HL-60 (cell line): Measurements from ENCODE around the gene DOCK9.

Experiments
- DNase-seq, 2 experiments: peaks; one replicate each; pipeline ENCODE4 v3.0.0-alpha.2; 2010 to 2020; ENCODE audit warnings: low read depth in 1 of 2, low spot score in 1 of 2
- H3K27ac ChIP-seq: fragments of 250-450 bp; sonication (Bioruptor Pico); replicated peaks from 2 replicates; pipeline ENCODE4 v1.5.1; 2020; ENCODE audit warnings: mild to moderate bottlenecking, moderate library complexity
- H3K27me3 ChIP-seq: fragments of 250-450 bp; sonication (Bioruptor Pico); 2 replicates; pipeline ENCODE4 v1.5.1; 2021; ENCODE audit warnings: mild to moderate bottlenecking, moderate library complexity; ENCODE audit not compliant: insufficient read depth, poor library complexity, severe bottlenecking
- H3K4me3 ChIP-seq: replicated peaks from 2 replicates; pipeline ENCODE4 v1.5.1; 2011; ENCODE audit warnings: mild to moderate bottlenecking, control low read depth, low read length; ENCODE audit not compliant: insufficient read depth
- GABPA ChIP-seq: IDR thresholded peaks from 2 replicates; pipeline ENCODE4 v1.6.1; 2012; ENCODE audit warnings: low read depth
- POLR2AphosphoS5 ChIP-seq: IDR thresholded peaks from 2 replicates; pipeline ENCODE4 v1.6.1; 2012; ENCODE audit warnings: low read depth
- SPI1 ChIP-seq: IDR thresholded peaks from 2 replicates; pipeline ENCODE4 v1.6.1; 2012; ENCODE audit warnings: low read depth, mild to moderate bottlenecking, borderline replicate concordance
- TF ChIP-seq, protein P1 (sequence below): IDR thresholded peaks from 2 replicates; pipeline ENCODE4 v1.6.1; 2012; ENCODE audit warnings: low read depth; ENCODE audit not compliant: insufficient replicate concordance
- TF ChIP-seq, protein P2 (sequence below): IDR thresholded peaks from one replicate; pipeline ENCODE4 v1.5.1; 2011; ENCODE audit warnings: low read length, control low read depth, inconsistent platforms; ENCODE audit not compliant: insufficient read depth

DOCK9 gene

DNA sequence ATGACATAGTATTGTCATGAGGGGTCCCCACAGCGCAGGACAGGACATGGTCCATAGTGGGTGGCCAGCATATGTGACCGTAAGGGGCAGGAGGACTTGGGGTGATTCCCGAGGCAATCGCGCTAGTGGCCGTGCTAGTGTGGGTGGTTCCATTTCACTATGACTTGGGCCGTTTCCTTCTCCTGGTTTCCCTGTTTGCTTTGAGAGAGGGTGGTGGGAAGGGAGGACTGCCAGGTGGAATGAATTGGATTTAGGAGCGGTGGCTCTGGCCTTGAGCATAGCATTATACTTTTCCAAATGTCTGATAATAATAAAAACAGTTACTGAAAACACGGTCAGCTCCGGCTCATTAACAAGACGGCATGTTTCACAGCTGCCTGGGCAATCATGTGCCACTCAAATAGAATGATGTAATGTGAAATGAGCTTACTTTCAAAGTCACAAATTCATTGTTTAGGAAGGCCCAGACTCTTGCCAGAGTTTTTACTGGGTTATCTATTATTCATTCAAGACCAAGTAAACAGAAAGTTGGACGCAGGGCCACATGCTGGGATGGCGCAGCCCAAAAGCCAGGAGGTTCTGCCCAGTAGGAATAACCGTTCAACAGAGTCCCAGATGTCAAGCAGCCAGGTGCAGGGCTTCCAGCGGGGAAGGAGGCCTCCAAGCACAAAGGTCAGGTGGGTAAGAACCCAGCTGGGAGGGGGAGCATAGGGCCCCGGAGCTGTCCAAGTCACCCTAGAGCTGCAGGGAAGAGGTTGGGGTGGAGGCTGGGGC, 205.8 kb downstream of the DOCK9 start:
- Histone ChIP-seq H3K27me3 (no peaks in the 10 kb centered on the region), H3K4me3 (no peak overlapping the region), H3K27ac (no peak overlapping the region)
- TF ChIP-seq SPI1 = no peak
- TF ChIP-seq, protein P1, sequence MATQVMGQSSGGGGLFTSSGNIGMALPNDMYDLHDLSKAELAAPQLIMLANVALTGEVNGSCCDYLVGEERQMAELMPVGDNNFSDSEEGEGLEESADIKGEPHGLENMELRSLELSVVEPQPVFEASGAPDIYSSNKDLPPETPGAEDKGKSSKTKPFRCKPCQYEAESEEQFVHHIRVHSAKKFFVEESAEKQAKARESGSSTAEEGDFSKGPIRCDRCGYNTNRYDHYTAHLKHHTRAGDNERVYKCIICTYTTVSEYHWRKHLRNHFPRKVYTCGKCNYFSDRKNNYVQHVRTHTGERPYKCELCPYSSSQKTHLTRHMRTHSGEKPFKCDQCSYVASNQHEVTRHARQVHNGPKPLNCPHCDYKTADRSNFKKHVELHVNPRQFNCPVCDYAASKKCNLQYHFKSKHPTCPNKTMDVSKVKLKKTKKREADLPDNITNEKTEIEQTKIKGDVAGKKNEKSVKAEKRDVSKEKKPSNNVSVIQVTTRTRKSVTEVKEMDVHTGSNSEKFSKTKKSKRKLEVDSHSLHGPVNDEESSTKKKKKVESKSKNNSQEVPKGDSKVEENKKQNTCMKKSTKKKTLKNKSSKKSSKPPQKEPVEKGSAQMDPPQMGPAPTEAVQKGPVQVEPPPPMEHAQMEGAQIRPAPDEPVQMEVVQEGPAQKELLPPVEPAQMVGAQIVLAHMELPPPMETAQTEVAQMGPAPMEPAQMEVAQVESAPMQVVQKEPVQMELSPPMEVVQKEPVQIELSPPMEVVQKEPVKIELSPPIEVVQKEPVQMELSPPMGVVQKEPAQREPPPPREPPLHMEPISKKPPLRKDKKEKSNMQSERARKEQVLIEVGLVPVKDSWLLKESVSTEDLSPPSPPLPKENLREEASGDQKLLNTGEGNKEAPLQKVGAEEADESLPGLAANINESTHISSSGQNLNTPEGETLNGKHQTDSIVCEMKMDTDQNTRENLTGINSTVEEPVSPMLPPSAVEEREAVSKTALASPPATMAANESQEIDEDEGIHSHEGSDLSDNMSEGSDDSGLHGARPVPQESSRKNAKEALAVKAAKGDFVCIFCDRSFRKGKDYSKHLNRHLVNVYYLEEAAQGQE = no peak
- DNase-seq = no peak

DNA sequence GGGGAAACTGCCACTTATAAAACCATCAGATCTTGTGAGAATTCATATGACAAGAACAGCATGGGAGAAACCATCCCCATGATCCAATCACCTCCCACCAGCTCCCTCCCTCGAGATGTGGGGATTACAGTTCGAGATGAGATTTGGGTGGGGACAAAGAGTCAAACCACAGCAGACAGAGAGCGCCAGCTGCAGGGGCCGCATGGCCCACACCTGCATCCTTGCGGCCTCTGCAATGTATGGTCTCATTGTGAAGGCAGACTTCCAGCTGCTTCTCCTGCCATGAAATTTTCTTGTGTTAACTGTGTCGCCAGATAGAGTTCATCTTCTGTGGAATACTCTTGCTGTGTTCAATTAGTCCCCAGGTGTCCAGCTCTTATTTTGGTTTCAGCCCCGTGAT, 208.1 kb downstream of the DOCK9 start:
- peaks cover 6% of the 10 kb centered on the region for H3K27me3 ChIP-seq
- no peak overlapping the region for H3K4me3 ChIP-seq
- DNase-seq = no peak
- no peak overlapping the region for H3K27ac ChIP-seq
- TF ChIP-seq SPI1 = no peak
- no peak for TF ChIP-seq POLR2AphosphoS5
- TF ChIP-seq GABPA = no peak
- TF ChIP-seq, protein P2, sequence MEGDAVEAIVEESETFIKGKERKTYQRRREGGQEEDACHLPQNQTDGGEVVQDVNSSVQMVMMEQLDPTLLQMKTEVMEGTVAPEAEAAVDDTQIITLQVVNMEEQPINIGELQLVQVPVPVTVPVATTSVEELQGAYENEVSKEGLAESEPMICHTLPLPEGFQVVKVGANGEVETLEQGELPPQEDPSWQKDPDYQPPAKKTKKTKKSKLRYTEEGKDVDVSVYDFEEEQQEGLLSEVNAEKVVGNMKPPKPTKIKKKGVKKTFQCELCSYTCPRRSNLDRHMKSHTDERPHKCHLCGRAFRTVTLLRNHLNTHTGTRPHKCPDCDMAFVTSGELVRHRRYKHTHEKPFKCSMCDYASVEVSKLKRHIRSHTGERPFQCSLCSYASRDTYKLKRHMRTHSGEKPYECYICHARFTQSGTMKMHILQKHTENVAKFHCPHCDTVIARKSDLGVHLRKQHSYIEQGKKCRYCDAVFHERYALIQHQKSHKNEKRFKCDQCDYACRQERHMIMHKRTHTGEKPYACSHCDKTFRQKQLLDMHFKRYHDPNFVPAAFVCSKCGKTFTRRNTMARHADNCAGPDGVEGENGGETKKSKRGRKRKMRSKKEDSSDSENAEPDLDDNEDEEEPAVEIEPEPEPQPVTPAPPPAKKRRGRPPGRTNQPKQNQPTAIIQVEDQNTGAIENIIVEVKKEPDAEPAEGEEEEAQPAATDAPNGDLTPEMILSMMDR = no peak
- TF ChIP-seq, protein P1 = no peak

DNA sequence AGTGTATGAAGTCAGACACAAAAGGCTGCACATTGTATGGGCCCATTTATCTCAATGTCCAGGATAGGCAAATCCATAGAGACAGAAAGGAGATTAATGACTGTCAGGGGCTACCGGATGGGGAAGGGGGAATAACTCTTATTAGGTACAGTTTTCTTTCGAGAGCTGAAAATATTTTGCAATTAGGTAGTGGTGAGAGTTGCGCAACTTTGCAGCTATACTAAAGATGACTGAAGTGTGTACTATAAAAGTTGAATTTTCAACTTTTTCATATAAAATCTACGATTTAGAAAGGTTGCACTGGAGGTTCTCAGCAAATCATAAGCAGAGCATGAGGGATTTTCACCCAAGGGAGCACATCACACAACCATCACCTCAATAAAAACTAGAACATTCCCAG, 209.3 kb downstream of the DOCK9 start:
- TF ChIP-seq, protein P2 = no peak
- no peak for TF ChIP-seq POLR2AphosphoS5
- TF ChIP-seq GABPA = no peak
- Histone ChIP-seq H3K4me3 (no peak overlapping the region), H3K27ac (no peak overlapping the region), H3K27me3 (peaks cover 6% of the 10 kb centered on the region)
- DNase-seq = peak; percentile 15 to 24

DNA sequence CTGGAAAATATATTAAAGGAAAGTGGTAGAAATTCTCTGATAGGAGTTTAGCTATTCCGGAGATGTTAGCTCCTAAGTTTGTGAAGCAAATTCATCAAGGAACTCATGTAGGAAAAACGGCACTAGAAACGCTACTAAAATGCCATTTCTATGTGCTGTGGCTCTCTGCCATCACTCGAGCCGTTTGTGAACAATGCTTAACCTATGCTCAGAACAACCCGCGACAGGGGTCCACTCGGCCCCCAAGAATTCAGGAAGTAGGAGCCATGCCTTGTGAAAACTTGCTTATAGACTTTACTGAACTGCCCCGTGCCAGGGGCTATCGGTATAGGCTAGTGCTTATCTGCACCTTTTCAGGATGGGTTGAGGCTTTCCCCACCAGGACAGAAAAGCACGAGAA, 211.2 kb downstream of the DOCK9 start:
- H3K4me3 ChIP-seq = no peak overlapping the region
- DNase-seq = no peak
- TF ChIP-seq, protein P2 = no peak
- TF ChIP-seq SPI1 (no peak), GABPA (no peak), POLR2AphosphoS5 (no peak)
- TF ChIP-seq, protein P1 = no peak
- no peak overlapping the region for H3K27ac ChIP-seq
- peaks cover 6% of the 10 kb centered on the region for H3K27me3 ChIP-seq
